GM18858 (cell line): ENCODE data around the gene C10orf67.
A peak's percentile ranks its signal among the peaks of the same experiment; 100 is the strongest.
"Not testable (repeated sequence)": the region's sequence is repeated elsewhere in the genome, so short reads cannot be mapped to it uniquely, and the experiment has no call there.

Source experiments
- ATAC-seq: cut with Tn5 transposase; IDR thresholded peaks from one replicate; pipeline ENCODE4 v1.9.1; 2021; ENCODE audit not compliant: unreplicated experiment

C10orf67 gene

DNA sequence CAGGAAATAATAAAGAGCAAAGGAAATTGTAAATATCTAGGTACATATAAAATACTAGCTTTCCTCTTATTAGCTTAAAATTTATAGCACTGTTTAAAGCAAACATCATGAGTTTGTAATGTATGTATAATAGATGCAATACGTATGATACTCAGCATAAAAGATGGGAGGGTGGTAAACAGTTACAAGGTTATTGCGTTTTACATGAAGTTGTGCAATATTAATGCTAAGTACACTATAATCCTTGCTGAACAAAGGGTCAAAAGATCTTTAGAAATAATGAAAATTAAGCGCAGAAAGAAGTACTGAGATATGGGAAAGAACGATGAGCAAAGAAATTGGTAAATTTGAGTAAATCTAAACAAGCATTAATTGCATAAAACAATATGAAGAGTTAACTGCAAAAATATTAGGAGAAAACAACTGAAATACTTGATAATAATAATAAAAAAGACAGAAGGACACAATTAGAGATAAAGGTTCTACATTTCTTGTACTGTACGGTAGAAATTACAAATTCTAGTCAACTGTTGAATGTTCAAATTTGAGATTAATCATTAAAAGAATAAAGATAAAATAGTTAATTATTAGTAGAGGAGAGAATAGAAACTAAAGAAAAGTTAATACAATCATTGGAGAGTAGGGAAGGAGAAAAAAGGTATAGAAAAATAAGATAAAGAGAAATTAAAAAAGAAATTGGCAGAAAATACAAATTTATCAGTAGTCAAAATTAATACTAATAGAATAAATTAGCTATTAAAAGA is 17.9 kb downstream of the C10orf67 start:
- ATAC-seq: no peak

DNA sequence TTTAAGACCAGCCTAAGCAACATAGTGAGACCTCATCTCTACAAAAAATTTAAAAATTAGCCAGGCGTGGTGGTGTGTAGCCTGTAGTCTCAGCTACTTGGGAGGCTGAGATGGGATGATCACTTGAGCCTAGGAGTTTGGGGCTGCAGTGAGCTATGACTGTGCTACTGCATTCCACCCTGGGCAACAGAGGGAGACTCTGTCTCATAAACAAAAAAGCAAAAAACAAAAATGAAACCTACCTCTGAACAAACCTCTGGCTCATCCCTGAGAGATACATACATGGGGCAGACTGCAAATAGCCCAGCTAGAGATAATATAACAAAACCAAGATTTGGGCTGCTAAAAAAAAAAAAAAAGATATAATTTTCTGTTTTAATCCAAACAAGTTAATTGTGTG is 19.5 kb downstream of the C10orf67 start:
- ATAC-seq: peak; percentile 96

DNA sequence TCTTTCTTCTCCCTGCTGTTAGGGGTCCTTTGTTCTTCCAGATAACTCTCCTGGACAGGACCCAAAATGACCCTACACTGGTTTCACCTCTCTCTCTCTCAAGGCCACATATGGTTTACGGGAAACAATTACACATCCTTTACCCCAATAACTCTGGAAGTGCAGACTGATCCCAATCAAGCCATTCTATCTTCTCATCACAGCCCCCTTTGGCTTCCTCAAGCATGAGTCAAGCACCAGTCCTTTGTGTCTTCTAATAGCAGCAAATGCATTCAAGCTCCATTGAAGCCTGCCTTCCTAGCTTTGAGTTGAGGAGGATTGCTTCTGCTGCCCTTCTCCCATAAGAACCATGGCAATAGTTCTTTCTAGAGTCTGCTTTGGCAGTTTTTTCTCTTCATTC is 20.2 kb downstream of the C10orf67 start:
- no peak for ATAC-seq

DNA sequence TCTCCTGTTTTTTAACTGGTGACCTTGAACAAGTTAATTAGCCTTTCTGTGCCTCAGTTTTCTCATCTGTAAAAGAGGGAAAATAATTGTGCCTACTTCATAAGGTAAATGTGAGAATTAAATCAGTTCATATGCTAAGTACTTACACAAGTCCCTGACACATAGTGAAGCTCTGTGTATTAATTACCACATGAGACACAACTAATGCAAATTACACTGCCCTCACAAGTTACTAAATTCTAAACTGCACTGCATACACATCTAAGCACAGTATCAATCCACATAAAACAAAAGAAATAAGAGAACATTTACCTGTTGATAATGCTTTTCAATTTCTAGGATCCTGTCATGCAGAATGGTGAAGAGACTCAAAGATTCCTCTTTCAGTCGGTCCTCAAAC is 22.5 kb downstream of the C10orf67 start:
- ATAC-seq: no peak

DNA sequence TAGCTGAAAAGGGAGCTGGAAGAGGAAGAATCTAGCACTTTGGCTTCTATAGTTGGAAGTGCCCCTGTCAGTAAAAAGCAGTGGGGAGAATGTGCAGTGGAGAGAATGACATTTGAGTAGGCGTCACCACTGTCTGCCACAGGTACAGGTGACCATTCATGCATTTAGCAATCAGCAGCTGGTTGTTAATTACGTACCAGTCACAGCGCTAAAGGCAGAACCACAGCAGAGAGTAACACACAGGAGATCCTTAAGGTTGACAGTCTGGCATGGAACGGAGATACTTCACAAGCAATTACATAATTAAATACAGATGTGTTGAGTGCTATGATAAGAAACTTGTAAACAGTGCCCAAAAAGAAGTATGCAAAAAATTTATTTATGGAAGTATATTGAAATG is 24.8 kb downstream of the C10orf67 start:
- no peak for ATAC-seq

DNA sequence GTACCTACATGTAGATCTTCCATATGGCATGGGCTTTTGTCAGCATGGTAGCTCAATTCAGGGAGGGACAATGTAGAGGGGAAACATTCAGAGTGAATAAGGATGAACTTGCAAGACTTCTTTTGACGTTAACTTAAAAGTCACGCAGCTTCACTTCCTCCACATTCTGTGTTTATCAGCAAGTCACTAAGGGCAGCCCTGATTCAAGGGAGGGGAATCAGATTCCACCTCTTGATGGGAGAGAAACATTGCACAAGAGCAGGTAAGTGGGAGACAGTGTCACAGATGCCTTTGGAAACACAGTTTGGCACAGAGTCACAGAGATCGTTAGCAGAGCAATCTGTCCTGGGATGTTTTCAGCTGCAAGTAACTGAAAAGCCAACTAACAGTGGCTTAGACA is 26.2 kb downstream of the C10orf67 start:
- no peak for ATAC-seq

DNA sequence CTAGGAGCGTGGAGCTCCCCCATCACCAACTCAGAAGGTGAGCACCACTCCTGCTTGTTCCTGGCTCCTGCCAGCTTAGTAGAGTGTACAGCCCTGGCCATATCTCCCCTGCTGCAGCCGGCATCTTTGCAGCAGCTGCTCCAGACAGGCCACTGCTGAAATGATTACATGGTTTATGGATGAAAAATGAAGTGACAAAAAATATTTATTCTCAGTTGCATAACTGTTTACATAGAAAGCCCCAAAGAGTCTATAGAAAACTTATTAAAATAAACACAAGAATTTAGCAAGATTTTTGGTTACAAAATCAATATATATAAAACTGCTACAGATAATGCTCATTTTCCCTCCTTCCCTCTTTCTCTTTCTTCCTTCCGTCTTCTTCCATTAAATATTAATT is 27.2 kb downstream of the C10orf67 start:
- no peak for ATAC-seq

DNA sequence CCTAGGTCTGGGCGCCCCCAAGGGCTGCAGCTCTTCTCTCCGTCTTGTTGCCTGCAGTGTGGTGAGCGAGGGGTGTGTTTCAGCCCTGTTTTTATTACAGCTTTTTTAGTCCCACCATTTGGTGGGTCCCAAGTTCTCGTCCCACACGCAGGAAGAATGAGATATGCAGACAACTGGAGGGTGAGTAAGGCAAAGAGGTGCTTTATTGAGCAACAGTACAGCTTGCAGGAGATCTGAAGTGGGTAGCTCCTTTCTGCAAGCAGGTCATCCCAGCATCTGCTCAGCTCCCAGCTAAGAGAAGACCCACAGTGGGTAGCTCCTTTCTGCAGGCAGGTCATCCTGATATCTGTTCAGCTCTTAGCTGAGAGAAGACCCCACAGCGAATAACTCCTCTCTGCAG is 28.2 kb downstream of the C10orf67 start:
- ATAC-seq: no peak

DNA sequence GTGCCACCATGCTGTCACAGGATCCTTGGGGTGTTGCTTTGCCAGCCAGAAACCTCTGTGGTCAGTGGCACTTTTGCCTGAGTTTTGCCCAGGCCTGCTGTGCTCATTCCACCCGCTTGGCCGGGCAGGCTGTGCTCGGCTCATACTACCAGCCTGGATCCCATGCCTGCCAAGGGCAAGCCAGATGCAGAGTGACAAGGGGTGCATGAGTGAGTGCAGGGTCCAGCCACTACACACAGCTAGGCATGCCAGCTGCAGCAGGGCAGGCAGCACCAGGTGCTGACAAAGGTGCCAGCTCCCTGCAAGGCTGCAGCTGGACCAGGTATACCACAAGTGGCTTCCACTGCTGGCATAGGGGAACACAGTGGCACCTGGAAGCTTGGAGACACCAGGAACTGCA is 28.6 kb downstream of the C10orf67 start:
- no peak for ATAC-seq

DNA sequence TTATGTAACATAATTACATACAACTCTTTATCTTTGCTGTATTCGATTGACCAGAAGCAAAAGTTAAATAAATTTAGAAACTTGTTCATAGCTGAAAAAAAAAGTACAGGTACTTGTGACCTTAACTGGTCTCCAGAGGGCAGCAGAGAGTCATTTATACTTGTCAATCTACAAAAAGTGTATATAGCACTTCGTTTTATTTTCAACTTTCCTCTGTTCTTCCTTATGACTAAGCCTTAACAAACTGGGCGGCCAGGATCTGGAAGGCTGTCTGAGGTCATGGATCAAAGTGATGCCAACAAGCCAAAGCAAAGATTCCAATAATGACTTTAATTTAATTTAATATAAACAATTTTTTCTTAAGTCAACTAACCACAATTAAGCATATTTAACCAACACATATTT is 29.8 kb downstream of the C10orf67 start:
- ATAC-seq: no peak

DNA sequence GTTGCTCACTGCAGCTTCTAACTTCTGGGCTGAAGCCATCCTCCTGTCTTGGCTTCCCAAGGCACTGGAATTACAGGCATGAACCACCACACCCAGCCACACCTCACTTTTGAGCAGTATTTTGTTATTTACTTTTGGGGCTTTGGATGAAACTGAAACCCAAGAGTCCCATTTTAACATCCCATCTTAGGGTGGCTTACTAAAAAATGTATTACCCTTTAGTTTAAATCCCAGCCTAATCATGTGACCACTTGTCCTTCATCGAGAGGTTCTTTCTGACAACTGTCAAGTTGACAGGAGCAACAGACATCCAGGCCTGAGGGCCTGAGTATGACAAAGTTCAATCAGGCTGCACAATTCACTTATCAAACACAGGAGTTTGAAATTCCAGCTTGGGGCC is 33.6 kb downstream of the C10orf67 start:
- no peak for ATAC-seq

DNA sequence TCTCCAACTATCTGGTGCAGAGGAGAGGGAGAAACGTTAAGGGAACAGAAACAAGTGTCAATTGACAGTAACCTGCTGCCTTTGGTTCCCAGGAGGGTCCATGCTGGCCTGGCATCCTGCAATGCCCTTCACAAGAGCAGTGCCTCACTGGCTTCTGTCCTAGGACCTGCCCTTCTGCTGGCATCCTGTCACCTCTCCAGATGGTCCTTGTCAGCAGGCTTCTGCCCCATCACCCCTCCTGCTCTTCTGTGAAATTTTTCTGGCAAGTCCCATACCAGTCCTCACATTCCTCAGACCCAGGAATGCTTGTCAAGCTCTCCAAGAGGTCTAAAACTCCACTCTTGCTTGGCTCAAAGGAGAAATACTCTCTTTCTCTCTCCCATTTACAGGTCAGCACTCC is 34.2 kb downstream of the C10orf67 start:
- ATAC-seq: no peak

DNA sequence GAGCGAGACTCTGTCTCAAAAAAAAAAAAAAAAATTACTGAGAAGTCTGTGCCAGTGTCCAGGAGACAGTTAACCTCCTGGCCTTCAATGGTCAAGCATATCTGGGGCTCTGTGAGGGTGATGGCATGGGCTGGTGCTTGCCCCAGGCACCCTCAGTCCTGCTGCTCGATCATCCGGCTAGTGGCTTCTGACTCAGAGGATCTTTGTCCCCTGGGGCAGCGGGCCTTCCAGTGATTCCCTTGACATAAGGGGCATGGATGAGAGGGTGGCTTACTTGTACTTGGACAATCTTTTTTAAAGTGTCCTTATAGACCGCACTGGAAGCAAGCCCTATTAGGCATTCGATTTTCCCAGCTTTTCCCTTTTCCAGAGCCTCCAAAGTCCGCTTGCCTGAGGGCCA is 44.6 kb downstream of the C10orf67 start:
- not testable (repeated sequence) for ATAC-seq

DNA sequence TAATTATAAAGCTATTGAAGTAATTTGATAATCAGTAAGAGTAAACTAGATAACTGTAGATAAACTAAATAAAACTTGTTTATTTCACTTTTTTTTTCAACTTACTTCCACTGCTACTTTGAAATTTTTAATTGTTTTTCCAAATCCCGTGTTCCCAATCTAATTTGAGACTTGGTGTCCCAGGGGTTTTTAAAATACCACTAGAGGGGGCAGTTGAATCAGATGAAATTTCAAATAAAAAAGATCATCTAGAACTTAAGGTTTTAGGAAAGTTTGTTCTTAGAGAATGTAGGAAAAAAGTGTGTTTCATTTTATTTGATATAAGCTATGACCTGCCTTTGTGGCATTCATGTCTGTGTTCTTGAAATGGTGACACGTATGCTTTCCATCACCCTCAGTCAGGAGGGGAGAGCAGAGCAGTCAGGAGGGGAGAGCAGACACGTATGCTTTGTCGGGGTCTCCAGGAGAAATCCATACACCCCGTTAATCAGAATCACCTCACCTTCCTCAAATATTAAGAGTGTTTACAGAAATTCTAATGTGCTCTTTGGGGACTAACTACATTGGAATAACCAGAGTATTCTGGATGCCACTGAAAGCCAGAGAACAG is 49.9 kb downstream of the C10orf67 start:
- no peak for ATAC-seq

DNA sequence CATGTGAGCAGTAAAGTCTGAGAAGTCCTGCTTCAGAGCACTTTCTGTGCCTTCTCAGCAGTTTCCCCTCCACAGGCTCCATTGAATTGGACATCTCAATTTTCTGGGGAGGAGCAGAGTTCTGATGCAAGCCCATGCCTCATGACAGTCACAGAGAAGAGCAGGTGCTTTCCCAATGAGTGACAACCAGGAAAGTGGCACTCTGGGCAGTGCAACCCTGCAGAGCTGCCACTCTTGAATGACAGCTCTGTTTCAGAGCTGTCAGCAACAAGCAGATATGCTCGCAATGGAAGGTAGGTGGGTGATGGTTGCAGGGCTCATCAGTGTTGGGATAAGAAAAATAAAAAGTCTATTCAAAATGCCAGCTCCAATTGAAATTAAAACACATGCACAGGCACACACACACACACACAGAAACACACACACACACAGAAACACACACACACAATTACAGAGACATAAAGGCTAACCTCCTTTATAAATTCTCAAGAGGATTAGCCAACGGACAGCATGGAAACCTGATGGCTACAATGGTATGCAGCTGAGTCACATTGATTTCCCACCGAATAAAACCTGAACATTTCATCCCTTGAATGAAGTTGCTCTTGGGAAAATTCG is 50.5 kb downstream of the C10orf67 start:
- ATAC-seq: no peak

DNA sequence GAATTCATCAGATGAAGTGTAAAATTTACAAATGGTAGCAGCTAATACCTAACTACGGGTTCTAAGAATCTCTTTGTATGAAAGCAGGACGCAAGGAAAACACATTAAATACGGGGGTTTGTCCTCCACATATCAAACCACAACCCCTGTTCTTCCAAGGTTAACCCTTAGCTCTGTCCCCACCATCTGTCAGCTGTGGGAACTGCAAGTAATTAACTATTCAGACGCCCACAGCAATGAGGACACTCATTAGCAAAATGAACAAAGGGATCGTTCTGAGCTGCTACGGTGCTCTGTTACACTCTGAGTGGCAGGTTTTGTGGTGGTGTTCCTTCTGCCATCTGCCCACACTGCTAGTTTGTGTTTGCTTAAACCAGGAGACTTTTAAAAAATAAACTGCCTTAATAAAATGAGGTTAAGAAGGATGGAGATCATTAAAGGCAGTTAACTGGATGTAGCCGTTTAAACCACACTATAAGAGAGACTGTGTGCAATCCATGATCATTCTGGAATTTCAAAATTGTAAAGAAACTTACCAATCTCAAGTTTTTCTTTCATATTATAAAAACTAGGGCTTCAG is 51.4 kb downstream of the C10orf67 start:
- peak; percentile 91 for ATAC-seq

DNA sequence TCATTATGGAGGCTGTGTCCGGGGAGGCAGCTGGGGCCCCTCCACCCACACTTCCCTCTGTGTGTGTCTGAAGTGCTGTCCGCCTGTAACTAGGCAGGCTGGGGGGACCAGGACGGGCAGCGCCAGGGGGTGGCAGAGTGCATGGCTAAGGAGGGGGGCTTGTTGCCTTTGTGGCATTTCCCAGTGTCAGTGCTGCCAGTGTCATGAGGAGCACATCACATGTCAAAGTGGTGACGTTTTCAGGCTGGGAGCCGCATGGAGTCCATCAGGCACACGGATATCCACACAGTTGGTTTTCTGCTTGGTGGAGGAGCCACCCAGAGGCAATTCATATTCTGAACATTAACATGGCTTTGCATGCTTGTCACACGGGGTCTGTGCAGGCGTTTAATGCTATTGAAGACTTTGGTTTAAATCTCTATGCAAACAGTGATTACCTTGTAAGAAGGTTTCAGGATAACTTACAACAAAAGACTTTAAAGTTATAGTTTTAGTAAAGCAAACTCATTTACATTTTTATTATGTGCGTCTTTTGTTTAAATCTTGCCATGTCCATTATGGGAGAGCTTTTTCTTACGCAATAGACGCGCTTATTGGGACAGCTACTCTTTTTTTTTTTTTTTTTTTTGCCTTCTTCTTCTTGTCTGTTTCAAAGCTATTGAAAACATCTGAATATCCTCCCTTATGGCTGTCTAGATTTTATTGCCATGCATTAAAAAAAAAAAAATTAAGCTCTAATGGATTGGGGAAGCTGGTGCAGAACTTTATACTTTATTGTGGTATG is 52.9 kb downstream of the C10orf67 start:
- no peak for ATAC-seq

DNA sequence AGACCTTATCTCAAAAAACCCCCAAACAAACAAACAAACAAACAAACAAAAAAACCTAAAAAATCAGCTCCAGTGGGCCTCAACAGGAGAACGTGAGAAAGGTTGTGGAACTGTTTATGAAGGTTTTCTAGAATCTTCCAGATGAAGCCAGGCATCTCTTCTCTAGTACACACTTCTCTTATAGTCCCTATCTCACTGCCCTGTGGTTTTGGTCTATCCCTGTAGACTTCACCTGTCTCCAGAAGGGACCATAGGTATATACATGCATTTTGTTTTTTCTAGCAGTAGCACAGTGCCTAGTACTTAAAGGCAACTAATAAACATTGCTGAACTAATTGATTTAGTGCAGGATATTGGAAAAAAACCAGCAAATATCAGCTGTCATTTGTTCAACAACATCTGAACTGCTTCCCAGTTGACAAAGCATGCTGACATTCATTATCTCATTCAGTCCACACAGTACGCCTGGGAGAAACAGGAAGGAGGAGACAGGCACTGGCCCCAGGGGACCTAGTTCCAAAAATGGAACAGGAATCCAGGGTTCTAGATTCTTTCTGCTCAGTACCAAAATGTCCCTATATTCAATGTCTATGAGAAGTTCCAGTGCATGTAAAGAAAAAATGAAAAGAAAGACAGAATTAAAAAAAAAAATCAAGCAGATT is 59.8 kb downstream of the C10orf67 start:
- no peak for ATAC-seq

DNA sequence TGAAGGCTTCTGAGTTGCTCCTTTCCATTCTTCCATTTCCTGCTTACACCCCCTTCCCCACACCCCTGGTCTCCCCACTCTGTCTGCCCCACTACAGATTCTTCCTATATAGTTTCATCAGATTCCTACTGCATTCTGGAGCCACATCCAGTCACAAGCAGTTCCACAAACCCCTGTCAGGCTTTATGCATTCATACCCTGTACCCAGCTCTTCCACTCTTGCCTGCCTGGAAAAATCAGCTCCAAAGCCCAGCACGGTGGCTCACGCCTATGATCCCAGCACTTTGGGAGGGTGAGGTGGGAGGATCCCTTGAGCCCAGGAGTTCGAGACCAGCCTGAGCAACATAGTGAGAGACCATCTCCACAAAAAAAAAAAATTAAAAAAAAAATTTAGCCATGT is 60.4 kb downstream of the C10orf67 start:
- no peak for ATAC-seq

DNA sequence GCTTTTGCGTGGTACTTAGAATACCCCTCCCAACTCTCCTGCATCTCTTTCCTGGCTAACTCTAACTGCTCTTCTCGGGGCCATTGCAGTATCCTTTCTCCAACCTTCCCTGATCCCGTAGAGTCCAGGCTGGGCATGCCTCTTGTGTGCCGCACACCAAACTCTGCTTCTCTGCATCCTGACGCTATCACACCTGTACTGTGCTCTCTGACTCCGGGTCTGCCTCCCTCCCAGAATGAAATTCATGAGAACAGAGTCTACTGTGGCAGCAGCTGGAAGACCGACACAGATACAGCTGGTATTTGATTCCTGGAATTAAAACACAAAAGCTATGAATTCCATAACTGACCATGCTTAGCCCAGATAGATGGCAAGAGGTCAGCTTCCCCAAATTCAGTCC is 60.9 kb downstream of the C10orf67 start:
- ATAC-seq: no peak

DNA sequence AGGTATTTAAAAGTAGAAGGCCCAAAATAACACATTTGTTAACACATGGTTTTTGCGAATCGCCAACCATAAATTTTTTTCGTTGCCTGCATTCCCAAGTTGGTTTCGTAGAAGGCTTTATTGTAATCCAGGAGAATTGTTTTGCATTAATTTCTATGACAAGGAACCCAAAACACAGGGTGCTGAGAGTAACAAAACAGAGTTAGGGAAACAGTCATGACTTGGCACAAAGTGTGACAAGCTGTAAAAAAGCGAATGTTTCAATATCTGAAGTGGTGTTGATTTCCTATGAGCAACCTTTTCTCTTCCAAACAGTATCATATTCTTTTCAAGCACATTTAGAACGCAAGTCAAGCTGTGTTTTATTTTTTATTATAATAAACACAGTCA is 63.6 kb downstream of the C10orf67 start:
- no peak for ATAC-seq
